ENCODE results near the gene PIAS4.
A peak's percentile ranks its signal among the peaks of the same experiment; 100 is the strongest.
"Not testable (repeated sequence)": the region's sequence is repeated elsewhere in the genome, so short reads cannot be mapped to it uniquely, and the experiment has no call there.

The PIAS4 gene

GRCh38 chr19:4007021-4007835 is at the start of gene PIAS4:
Gene PIAS4 (plus strand): TSS chr19:4007736. CDS start chr19:4007761, 25 bp downstream.
- DNase-seq (ENCODE audit: low read depth) = peak; percentile 92

- DNase-seq (ENCODE audit: low read depth) = no peak
These were observed 48.4 kb upstream of the PIAS4 start for GRCh38 chr19:3958836-3959765.

GRCh38 chr19:3959766-3960131 is 47.8 kb upstream of the PIAS4 start:
- DNase-seq (ENCODE audit: low read depth) = no peak

- DNase-seq (ENCODE audit: low read depth) = no peak
These were observed 46.5 kb upstream of the PIAS4 start for GRCh38 chr19:3961007-3961406.

GRCh38 chr19:3963458-3964255 is 43.9 kb upstream of the PIAS4 start:
- DNase-seq (ENCODE audit: low read depth) = no peak

GRCh38 chr19:3964256-3965194 is 43.0 kb upstream of the PIAS4 start:
- no peak for DNase-seq (ENCODE audit: low read depth)

GRCh38 chr19:3966051-3967017 is 41.2 kb upstream of the PIAS4 start:
- DNase-seq (ENCODE audit: low read depth) = no peak

GRCh38 chr19:3967983-3968382 is 39.6 kb upstream of the PIAS4 start:
- DNase-seq (ENCODE audit: low read depth) = not testable (repeated sequence)

- DNase-seq (ENCODE audit: low read depth) = peak; percentile 99
These were observed 38.7 kb upstream of the PIAS4 start for GRCh38 chr19:3968556-3969434.

- DNase-seq (ENCODE audit: low read depth) = peak; percentile 84
These were observed 37.9 kb upstream of the PIAS4 start for GRCh38 chr19:3969435-3970312.

GRCh38 chr19:3970313-3970807 is 37.2 kb upstream of the PIAS4 start:
- no peak for DNase-seq (ENCODE audit: low read depth)

GRCh38 chr19:3970808-3971598 is 36.5 kb upstream of the PIAS4 start, which contains the start of gene DAPK3:
Gene DAPK3 (minus strand): TSS chr19:3971099. CDS start chr19:3969735, 1,364 bp downstream.
- peak; percentile 98 for DNase-seq (ENCODE audit: low read depth)

GRCh38 chr19:3975144-3975543 is 32.4 kb upstream of the PIAS4 start:
- no peak for DNase-seq (ENCODE audit: low read depth)

GRCh38 chr19:3975637-3976087 is 31.9 kb upstream of the PIAS4 start:
- DNase-seq (ENCODE audit: low read depth) = no peak

- DNase-seq (ENCODE audit: low read depth) = no peak
These were observed 30.9 kb upstream of the PIAS4 start for GRCh38 chr19:3976495-3977241.

All from iris pigment epithelial cell (primary cell).